Activated CD4-positive, CD25-positive, alpha-beta regulatory T cell treated with anti-CD3 and anti-CD28 coated beads, Interleukin-2, amount 50 U/mL, for 24 hours (primary cell): ENCODE data around the gene NAV3.

Experiments used
- ATAC-seq, 2 donors: fragments of 150-1000 bp; cut with Tn5 transposase; one replicate each; pipeline ENCODE4 v1.10.0; 2021; ENCODE audit warnings: mild to moderate bottlenecking in 1 of 2, moderate library complexity in 1 of 2

NAV3 gene

DNA sequence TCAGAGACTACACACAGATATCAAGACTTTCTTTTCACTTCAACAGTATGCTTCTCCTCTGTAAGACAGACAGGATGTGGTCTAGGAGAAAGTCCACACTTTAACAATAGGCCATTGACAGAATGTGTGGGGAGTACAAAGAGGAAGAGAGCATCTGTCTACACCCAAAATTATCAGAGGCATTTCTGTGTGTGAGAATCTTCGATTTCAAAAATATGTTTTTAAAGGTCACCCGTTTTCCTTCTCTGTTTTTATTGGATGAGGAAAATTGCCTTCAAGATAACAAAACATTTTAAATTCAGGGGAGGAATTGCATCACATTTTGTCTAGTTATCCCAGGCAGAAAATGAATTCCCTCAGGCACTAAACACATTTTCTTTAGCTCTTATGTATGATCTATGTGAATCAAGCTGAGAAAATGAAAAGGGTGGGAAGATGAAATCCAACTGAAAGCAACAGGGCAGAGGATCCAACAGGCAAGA lies 16.4 kb downstream of the NAV3 start:
- no peak for ATAC-seq

DNA sequence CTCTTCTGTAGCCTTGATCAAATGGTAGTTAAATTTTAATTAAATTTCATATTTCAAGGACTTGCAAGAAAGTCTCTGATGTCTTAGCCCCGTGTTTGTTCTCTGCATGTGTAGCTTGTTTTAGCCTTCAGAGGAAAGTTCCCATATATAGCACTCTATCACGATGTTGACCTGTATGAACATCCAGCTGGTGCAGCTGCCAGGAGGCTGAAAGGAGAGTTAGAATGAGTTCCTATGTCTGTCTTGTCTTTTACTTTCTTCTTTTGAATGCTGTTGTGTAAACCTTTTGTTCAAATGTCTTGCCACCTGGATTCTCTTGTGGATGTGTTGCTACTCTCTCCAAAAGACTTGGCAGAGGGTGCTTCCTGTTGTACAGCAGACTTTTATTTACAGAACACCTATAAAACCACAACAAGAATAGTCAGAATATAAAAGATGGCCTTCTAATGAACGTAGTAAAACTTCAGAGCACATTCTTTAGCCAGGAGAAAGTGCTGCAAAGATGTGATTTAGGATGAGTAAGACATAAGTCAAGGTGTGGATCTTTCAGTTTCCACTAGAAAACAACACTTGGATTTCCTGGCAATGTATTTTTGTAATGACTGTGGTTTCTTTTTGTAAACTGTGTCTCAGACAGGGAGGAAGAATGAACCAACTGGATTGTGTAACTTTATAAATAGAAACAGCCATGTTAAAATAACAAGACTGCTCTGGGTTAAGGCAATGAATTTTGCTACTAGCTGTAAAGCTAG lies 17.2 kb downstream of the NAV3 start:
- ATAC-seq: no peak

DNA sequence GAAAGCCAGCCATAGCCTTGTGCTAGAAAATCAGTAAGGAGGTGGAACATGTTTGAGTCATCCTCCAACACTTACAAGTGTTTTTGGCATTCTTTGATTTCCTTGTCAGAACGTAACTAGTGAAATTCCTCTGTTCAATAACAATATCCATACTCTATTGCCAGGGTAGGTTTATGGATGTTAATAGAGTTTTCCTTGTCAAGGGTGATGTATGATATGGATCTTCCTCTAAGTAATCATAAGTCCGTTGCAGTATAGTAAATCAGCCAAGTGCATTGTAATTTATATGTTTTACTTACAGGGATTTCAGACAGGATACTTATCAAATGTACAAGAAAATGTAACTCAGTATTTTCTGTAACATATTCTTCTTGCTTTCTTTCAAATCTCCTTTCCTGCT lies 19.4 kb downstream of the NAV3 start:
- no peak for ATAC-seq

DNA sequence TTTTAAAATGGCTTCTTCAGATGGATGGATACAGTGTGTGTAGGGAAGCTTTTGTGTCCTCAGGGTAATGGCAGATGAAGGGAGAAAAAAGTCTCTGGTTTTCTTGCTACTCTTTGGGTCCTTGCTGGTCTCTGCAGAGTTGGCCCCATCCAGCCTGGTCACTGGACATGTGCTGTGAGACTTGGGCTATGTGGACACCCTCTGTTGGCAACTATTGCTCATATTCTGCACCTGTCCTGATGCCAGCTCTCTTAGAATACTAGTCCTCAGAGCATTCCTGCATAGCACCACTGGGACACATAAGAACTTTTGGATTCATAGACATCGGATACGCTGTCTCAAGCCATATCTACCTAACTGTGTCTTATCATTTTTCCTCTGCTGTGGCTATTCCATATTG lies 20.0 kb downstream of the NAV3 start:
- ATAC-seq: no peak

DNA sequence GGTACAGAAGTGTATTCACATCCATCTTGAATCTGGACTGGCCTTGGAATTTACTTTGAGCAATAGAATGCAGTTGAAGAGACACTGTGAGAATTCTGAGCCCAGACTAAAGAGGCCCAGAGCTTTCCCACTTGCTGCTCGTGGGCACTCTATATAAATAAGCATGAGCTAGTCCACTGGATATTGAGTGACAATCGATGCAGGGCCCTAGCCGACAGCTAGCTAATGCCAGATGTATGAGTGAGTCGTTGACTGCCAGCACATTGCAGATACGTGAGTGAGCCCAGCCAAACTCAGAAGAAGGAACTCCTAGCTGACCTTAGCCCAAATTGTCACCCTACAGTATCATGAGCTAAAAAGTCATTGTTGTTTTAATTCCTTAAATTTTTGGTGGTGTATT lies 24.9 kb downstream of the NAV3 start:
- ATAC-seq: no peak

DNA sequence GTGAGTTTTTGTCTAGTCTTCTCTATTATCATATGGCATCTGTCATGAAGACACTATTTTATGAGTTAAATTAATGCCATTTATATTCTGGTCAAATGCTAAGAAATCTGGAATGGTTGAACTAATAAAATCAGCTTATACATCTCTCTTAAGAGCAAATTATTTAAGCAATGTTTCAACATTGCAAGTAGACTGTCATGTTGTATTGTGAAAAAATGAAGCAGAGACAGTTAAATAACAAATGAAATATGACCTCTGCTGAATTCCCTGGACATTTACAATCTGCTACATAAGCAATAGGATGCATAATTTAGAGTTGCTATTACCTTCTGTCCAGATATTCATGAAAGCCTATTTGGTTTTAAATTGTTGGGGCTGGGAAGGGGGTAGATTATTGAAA lies 30.6 kb downstream of the NAV3 start:
- no peak for ATAC-seq

DNA sequence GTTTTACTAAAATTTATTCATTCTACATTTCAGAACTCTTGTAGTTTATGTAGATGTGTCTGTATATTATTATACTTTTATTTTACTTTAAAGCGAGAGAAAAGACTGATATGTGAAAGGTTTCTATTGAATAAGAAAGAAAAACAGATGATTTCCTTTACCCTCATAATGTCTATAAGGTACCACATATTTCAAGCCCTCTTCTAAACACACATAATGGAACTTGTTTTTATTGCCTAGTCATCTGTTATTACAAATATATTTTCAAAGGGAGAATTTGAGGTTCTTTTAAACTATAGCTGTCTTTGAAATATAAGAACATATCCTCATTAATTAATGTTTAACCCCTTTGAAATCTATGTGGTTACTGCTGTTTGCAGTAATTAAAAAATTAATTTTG lies 34.5 kb downstream of the NAV3 start:
- no peak for ATAC-seq

DNA sequence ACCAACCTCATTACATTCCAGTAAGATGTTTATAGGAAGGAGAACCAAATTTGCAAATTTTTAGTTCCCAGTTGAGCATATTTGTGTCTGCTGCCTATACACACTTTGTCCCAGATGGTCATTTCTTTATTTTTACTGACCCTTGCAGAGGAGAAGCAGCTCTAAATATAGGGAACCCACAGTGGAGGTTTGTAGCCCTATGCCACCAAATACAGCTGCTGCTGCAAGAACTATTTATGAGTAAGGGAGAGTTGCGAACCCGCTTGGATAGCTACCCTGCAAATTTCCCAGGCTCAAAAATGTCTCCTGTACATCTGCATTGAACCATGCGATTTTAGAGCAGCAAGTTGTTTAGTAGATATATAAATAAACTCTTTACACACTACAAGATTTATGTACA lies 48.2 kb downstream of the NAV3 start:
- no peak for ATAC-seq

DNA sequence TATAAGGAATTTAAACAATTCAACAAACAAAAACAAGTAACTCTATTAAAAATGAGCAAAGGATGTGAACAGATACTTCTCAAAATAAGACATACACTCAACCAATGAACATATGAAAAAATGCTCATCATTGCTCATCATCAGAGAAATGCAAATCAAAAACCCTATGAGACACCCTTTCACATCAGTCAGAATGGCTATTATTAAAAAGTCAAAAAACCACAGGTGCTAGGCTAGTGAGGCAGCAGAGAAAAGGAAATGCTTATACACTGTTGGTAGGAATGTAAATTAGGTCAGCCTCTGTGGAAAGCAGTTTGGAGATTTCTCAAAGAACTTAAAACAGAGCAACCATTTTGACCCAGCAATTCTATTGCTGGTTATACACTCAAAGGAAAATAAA lies 52.0 kb downstream of the NAV3 start:
- ATAC-seq: no peak

DNA sequence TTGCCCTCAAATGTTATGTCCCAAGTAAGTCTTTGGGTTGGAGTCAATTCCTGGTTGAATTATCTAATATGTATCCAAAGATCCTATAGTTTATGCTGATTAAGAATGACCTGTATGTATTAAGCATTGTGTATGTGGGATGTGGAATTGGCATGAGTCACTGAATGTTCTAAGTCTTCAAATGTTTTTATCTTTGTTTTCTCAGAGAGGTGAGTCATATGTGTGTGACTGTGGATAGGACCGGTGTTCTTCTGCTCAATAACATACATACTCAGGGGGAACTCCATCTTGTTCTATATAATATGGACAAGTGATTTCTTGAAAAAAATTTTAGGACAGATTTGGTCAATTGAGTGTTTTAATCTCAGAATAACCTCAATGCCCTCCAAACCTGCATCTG lies 57.9 kb downstream of the NAV3 start:
- no peak for ATAC-seq

DNA sequence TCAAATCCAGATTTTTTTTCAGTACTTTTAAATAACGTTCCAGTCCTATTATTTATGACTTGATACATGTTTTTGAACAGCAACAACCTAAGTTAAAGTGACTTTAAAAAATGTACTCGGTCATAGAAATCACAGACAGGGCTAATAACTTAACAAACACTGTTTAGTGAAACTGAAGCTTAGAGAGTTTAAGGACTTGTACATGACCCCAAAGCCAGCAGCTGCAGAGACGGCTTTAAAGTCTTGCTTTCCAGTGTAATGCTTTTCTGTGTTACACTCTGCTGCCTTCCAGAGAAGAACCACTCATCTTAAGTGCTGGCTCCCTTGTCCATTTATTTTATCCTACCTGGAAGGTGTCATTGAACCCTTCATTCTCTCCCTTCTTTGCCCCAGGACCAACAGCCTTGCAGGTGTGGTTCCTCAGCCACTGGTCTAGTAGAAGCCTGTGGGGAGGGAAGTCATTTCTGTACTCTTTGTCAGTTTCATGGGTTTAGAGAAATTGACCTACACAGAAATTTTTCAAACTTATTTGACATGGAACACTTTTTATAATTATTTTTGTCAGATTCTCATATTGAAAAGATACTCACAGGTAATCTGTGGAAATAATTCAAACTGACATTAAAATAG lies 60.9 kb downstream of the NAV3 start:
- no peak for ATAC-seq

DNA sequence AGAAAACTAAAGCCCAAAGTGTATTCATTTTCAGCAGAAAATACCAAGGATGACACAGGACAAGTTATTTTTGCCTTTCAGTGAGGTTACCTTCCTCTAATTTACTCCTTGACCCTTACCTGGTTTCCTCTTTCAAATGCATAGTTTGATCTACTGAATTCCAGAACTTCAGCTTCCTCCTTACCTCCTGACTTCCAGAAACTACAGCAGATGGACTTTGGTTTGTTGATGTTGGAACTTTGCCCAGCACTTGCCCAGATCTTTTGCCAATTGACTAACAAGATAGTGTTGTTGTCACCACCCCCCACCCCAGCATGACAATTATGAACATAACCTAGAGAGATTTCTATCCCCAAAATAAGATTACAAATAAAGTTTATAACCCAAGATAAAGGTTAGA lies 63.2 kb downstream of the NAV3 start:
- no peak for ATAC-seq

DNA sequence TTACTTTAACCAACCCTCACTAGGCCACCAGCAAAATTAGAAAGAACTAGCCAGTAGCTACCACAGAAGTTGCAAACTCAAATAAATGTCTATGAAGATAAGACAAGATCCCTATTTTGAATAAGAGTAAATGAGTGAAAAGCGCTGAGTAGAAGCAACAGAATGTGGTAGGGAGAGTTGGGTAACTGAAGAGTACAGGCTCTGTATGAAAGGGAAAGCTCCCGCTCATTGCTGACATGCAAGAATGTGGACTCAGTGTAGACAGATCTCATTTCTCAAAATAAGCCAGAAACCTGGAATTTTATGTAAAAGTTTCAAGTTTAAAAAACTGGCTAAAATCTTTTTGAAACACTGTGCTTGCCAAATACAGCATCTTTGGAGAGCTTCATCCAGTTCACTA lies 63.9 kb downstream of the NAV3 start:
- ATAC-seq: no peak

DNA sequence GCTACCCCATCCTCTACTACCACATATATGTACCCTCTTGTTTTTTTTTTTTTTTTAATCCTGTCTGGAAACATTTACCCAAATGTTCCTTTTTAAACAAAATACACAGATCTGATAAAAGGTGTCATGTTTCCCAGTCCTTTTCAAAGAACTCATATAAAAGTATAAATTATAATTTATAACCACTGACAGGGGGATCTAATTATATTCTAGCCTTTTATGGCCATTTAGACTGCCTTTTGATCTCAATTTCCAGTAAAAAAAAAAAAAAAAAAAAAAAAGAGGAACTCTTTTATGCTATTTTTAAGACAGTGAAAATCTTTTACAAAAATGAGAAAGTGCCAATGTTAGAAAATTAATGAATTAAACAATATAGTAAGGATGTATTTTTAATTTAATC lies 65.0 kb downstream of the NAV3 start:
- no peak for ATAC-seq

DNA sequence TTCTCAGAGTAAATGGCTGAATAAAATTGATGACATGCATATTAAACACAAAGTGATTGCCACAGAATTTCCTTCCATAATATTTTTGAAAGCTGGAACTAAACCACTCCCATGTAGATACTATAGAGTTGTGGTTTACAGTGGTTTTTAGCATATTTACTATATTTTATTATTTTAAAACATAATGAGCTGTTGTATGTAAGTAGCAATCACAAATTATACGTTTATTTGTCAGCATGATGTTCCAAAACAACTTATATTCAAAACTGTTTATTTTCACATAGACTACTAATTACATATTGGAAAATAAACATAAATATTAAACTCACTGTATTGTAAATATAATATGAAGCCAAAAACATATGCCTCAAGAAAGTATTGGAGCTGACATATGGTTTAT lies 77.2 kb downstream of the NAV3 start:
- no peak for ATAC-seq

DNA sequence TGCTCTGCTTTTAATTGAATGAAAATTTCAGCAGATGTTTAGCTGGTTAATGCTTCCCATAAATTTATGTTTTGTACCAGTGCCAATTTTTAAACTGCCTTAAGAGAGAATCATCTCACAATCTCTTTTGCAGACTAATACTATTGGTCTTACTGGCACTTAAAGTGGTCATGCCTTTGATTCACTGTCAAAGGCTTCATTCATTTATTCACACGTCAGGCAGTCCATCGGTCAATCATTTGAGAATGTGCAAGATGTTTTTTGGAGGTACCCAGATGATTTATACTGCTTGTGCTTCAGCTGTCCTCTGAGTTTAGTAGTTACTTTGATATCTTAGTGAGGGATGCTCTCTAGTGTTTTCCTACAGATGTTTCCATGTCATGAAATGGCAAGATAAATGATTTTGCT lies 83.4 kb downstream of the NAV3 start:
- no peak for ATAC-seq

DNA sequence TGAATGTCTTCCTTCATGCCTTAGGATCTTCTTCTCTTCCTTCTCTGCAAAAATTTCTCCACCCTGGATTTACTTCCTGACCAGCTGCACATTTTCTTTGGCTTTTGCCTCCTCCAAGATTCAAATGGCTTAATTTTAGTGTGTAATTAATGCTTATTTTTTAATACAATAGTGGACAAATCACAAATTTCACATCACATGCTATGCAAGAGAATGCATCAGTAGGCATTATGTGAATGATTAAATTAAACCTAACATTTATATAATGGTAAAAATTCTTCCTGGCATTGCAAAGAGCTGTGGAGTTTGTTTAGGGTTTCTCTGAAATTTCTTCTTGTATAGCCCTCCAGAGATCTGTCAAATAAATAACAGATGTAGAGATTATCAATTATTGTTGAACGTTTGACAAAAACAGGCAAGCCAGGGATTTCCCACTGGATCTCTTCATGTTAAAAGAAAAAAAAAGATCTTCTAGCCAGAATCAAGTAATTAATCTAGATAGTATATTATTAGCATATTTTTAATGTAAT lies 84.4 kb downstream of the NAV3 start:
- no peak for ATAC-seq

DNA sequence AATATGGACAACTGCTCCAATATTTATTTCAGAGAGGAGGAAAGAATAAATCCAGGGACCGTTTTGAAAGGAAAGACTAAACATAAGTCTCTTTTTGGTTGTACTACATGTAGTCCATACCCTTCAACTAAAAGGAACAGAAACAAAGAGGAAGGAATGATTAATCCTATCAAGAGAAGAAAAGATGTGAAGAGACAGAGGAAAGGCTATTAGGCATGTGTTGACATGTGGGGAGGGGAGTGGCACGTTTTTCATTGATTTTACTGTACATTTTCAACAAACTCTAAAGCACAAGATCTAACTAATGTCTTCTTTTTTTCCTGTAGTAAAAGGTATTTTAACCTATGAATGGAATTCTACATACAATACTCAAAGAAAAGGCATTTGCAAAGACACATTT lies 85.6 kb downstream of the NAV3 start:
- ATAC-seq: no peak

DNA sequence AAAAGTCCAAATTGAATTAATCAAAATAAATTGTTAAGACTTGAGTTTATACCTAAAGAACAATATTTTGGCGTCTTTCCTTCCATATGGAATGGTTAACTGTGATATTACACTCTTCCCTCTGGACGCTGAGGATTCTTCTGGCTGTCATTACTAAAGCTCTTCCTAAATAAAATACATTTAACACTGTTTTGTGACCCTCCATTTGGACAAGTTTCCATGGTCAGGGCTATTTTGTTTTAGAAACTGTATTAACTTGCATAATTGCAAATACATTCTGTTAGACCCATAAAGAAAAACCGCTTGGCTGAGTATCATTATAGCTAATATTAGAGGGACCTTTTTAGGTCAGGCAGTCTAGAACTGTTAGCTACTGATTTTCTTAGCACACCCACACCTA lies 87.4 kb downstream of the NAV3 start:
- ATAC-seq: no peak

DNA sequence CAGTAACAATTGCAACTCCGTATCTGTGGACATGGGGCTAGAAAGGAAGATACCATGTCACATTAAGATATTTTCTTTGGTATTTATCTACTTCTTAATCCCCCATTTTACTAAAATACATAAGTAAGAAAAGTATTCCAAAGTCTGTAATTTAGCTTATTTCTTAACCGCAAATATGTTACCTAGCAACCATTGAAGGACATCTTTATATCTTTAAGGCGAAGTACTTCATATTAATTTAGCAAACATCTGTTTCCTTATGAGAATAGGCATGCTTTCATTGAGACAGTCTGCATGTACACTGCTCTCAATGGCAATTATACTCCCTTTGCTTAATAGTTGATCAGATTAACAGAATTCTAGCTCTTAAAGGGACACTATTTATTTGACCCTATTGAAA lies 88.8 kb downstream of the NAV3 start:
- no peak for ATAC-seq

DNA sequence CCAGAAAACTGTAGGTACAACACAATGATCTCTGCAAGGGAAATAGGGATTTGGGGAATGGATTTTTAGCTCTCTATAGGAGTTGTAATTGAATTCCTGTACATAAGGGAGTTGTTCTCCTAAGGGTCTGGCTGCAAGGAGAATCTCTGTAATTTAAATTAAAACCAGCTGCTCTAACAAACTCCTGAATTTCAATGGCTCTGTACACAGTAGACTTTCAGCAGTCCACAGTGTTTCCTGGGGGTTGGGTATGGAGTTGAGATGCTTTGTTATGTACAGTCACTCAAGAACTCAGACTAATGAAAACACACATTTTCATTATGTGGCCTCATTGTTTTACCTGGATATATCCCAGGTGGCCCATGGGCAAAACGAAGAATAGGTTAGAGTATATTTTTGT lies 93.2 kb downstream of the NAV3 start:
- ATAC-seq: no peak

DNA sequence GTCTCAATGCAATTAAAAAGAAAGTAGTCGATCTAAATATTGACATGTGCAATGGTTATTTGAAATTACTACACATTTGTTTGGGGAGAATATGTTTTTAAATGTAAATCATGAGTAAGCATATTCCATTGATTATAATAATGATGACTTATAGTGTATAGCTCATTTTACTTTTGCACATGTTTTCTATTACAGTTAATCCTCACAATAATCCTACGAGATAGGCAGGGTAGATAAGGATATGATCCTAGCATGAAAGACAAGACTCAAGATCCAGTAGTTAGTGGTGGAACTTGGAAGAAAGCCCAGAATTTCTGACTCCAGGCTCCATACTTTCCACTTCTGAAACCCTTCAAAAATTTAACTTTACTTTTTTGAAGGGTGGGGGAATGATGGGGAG lies 94.0 kb downstream of the NAV3 start:
- no peak for ATAC-seq

DNA sequence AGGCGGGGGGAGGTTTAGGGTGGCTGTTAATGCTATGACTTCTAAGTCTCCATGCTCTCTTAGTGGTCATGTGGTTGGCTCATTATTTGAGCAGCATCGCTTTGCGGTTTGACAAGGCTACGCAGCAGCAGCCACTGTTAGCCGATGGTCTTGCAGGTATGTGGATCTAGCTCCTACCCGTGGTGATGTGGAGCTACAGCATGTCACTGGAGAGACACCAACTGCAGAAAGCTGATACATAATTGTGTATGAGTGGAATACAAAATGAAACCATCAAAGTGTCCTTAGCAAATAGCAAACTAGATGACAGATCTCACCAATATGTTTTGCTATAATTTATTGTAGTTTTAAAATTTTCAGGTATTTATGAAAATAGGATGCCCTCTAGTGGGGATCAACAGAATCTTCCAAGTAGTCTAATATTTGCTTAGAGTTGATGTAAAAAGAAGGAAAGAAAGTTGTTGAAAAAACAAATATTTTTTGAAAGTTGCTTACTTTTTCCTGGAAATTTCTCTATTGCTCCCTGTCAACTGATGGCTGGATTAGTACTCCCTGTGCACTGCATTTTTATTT lies 94.9 kb downstream of the NAV3 start:
- ATAC-seq: peak in 1 of 2 donors; percentile 38

DNA sequence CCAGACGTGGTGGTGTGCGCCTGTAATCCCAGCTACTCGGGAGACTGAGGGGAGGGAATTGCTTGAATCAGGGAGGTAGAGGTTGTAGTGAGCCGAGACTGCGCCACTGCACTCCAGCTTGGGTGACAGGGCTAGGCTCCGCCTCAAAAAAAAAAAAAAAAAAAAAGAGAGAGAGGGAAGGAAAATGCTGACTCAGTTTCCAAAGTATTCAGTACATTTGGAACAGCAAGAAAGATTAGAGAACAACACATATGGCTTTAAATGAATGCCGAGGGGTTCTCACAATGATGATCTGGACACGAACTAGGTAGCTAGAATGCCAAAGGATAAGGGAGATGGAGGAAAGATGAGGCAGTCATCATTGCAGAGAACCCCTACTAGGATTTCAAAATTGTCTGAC lies 97.4 kb downstream of the NAV3 start:
- ATAC-seq: no peak
